Caco-2 (cell line): ENCODE results near the gene QTRT2. TPM values are rescaled to one million over a fixed set of nuclear protein-coding genes. Genes with fewer than 3 reads are reported as not detected.

ENCODE experiments used
- BruUV-seq: library from RNA; stranded (reverse); fragments of 400-500 nt; replicated peaks from 2 replicates; lab custom pipeline; 2021; lab: Mats Ljungman, UMichigan
- CTCF ChIA-PET: fragments of 300-600 bp; sonication (Branson Sonifier 250); formaldehyde crosslinking; loops from one replicate; lab custom pipeline; 2022; ENCODE audit warnings: antibody characterized with exemption; lab: Charles Lee
- POLR2A ChIA-PET: fragments of 300-600 bp; sonication (Branson Sonifier 250); formaldehyde crosslinking; loops from one replicate; lab custom pipeline; 2022; ENCODE audit warnings: antibody characterized with exemption; lab: Charles Lee
- DNase-seq, 2 experiments: peaks; one replicate each; pipeline versions ENCODE4 v3.0.0 to v3.0.0-alpha.2; 2020 to 2022
- H3K27me3 ChIP-seq: replicated peaks from 2 replicates; pipeline ENCODE4 v1.6.0; 2011; ENCODE audit warnings: low read length; ENCODE audit not compliant: control insufficient read depth, insufficient read depth
- H3K36me3 ChIP-seq: 2 replicates; pipeline ENCODE4 v1.5.1; 2011; ENCODE audit warnings: low read length; ENCODE audit not compliant: control insufficient read depth, insufficient read depth
- H3K4me1 ChIP-seq: fragments of 250-450 bp; sonication (Bioruptor Pico); 2 replicates; pipeline ENCODE4 v1.5.1; 2020; ENCODE audit warnings: mild to moderate bottlenecking
- H3K4me3 ChIP-seq: 2 replicates; pipeline ENCODE4 v1.5.1; 2011; ENCODE audit warnings: low read depth, mild to moderate bottlenecking, control low read depth, low read length
- H3K9me3 ChIP-seq: fragments of 250-450 bp; sonication (Bioruptor Pico); 2 replicates; pipeline ENCODE4 v1.5.1; 2020; ENCODE audit warnings: mild to moderate bottlenecking, moderate library complexity
- H3K27ac Mint-ChIP-seq: one replicate; pipeline ENCODE4 v1.8.0; 2022; ENCODE audit warnings: mixed read lengths; ENCODE audit not compliant: unreplicated experiment
- H3K27me3 Mint-ChIP-seq: one replicate; pipeline ENCODE4 v1.8.0; 2022; ENCODE audit warnings: mixed read lengths; ENCODE audit not compliant: insufficient read depth, unreplicated experiment
- H3K36me3 Mint-ChIP-seq: one replicate; pipeline ENCODE4 v1.8.0; 2022; ENCODE audit warnings: mild to moderate bottlenecking, mixed read lengths; ENCODE audit not compliant: insufficient read depth, unreplicated experiment
- H3K4me1 Mint-ChIP-seq: one replicate; pipeline ENCODE4 v1.8.0; 2022; ENCODE audit warnings: low read depth, mixed read lengths; ENCODE audit not compliant: unreplicated experiment
- H3K4me3 Mint-ChIP-seq: one replicate; pipeline ENCODE4 v1.8.0; 2022; ENCODE audit warnings: mild to moderate bottlenecking, moderate library complexity, mixed read lengths; ENCODE audit not compliant: unreplicated experiment
- H3K9me3 Mint-ChIP-seq: one replicate; pipeline ENCODE4 v1.8.0; 2022; ENCODE audit warnings: mixed read lengths; ENCODE audit not compliant: unreplicated experiment
- CTCF ChIP-seq, 2 experiments: fragments of 200-600 bp in 1 of 2; IDR thresholded peaks; 1 replicate in 1 of 2; 2 replicates in 1 of 2; pipeline versions ENCODE4 v1.5.1 to v1.8.0; 2011 to 2022; ENCODE audit warnings: antibody characterized with exemption in 1 of 2, control low read depth in 1 of 2, inconsistent platforms in 1 of 2, low read depth in 1 of 2, low read length in 1 of 2, mild to moderate bottlenecking in 1 of 2, moderate library complexity in 1 of 2; ENCODE audit not compliant: insufficient read depth in 1 of 2, severe bottlenecking in 1 of 2, unreplicated experiment in 1 of 2
- intact Hi-C: fragments of 100-400 bp; cut with micrococcal nuclease; formaldehyde crosslinking; loops from one replicate; pipeline ENCODE4 v1.10.0; 2022; ENCODE audit not compliant: unreplicated experiment
- total RNA-seq: library from RNA; stranded (reverse); gene quantifications from 2 replicates; pipeline ENCODE4 v1.2.3, GENCODE V29; 2022

QTRT2 gene
- total RNA-seq, 1 experiment from 2014 or later: 35.7 TPM

GRCh38 chr3:114108137-114108536 is 51.6 kb downstream of the QTRT2 start:
- BruUV-seq: no TSS peak
- no peaks in the 10 kb centered on the region for H3K36me3 ChIP-seq
- H3K27ac Mint-ChIP-seq: no peak overlapping the region
- H3K9me3 Mint-ChIP-seq: no peaks in the 10 kb centered on the region
- H3K4me1 ChIP-seq: no peaks in the 10 kb centered on the region
- no peak overlapping the region for H3K4me3 ChIP-seq
- H3K4me1 Mint-ChIP-seq: peaks cover 17% of the 10 kb centered on the region
- TF ChIP-seq CTCF (IDR thresholded peaks at IDR 0.05; ENCODE audit: insufficient read depth in 1 of 2, low read depth in 1 of 2, low read length in 1 of 2, severe bottlenecking in 1 of 2, unreplicated experiment in 1 of 2): no peak
- no peak overlapping the region for H3K4me3 Mint-ChIP-seq
- no peaks in the 10 kb centered on the region for H3K9me3 ChIP-seq
- POLR2A ChIA-PET: no interaction called here
- no peaks in the 10 kb centered on the region for H3K36me3 Mint-ChIP-seq
- H3K27me3 ChIP-seq: no peaks in the 10 kb centered on the region
- CTCF ChIA-PET: no interaction called here
- DNase-seq: no peak
- H3K27me3 Mint-ChIP-seq: peaks cover 14% of the 10 kb centered on the region
- intact Hi-C loops: no loop called here

- Histone ChIP-seq H3K27me3 (no peaks in the 10 kb centered on the region), H3K4me1 (no peaks in the 10 kb centered on the region), H3K36me3 (no peaks in the 10 kb centered on the region), H3K4me3 (no peak overlapping the region), H3K9me3 (no peaks in the 10 kb centered on the region)
- Mint-ChIP-seq H3K27me3 (peaks cover 14% of the 10 kb centered on the region), H3K4me3 (no peak overlapping the region), H3K4me1 (peaks cover 17% of the 10 kb centered on the region), H3K36me3 (no peaks in the 10 kb centered on the region), H3K27ac (no peak overlapping the region), H3K9me3 (no peaks in the 10 kb centered on the region)
- TF ChIP-seq CTCF (IDR thresholded peaks at IDR 0.05; ENCODE audit: insufficient read depth in 1 of 2, low read depth in 1 of 2, low read length in 1 of 2, severe bottlenecking in 1 of 2, unreplicated experiment in 1 of 2): no peak
- BruUV-seq: no TSS peak
- ChIA-PET CTCF (no interaction called here), POLR2A (no interaction called here)
- intact Hi-C loops: no loop called here
- DNase-seq: no peak
Measured at GRCh38 chr3:114110439-114110838, 53.9 kb downstream of the QTRT2 start.

- intact Hi-C loops: no loop called here
- Histone ChIP-seq H3K27me3 (no peaks in the 10 kb centered on the region), H3K4me3 (no peak overlapping the region), H3K9me3 (no peaks in the 10 kb centered on the region), H3K4me1 (no peaks in the 10 kb centered on the region), H3K36me3 (no peaks in the 10 kb centered on the region)
- Mint-ChIP-seq H3K36me3 (no peaks in the 10 kb centered on the region), H3K4me1 (peaks cover 17% of the 10 kb centered on the region), H3K27ac (no peak overlapping the region), H3K9me3 (no peaks in the 10 kb centered on the region), H3K4me3 (no peak overlapping the region), H3K27me3 (peaks cover 14% of the 10 kb centered on the region)
- no peak for TF ChIP-seq CTCF (IDR thresholded peaks at IDR 0.05; ENCODE audit: insufficient read depth in 1 of 2, low read depth in 1 of 2, low read length in 1 of 2, severe bottlenecking in 1 of 2, unreplicated experiment in 1 of 2)
- CTCF ChIA-PET: no interaction called here
- POLR2A ChIA-PET: no interaction called here
- no peak for DNase-seq
- BruUV-seq: no TSS peak
Measured at GRCh38 chr3:114111060-114111770, 54.7 kb downstream of the QTRT2 start.
